Memory B cell (primary cell): ENCODE measurements around the gene PRAC2.

Source experiments
- ATAC-seq: fragments of 150-1000 bp; cut with Tn5 transposase; 2 replicates; pipeline ENCODE4 v1.10.0; 2021; ENCODE audit warnings: low read depth, mild to moderate bottlenecking, moderate library complexity
- DNase-seq, 2 donors: peaks; one replicate each; pipeline ENCODE4 v3.0.0; 2022; ENCODE audit warnings: low spot score in 2 of 2
- H3K27ac Mint-ChIP-seq: one replicate; pipeline ENCODE4 v1.8.0; 2022; ENCODE audit warnings: mild to moderate bottlenecking, moderate library complexity, mixed read lengths
- H3K27me3 Mint-ChIP-seq: one replicate; pipeline ENCODE4 v1.8.0; 2022; ENCODE audit warnings: mixed read lengths
- H3K36me3 Mint-ChIP-seq: one replicate; pipeline ENCODE4 v1.8.0; 2022; ENCODE audit warnings: mild to moderate bottlenecking, mixed read lengths
- H3K4me1 Mint-ChIP-seq: one replicate; pipeline ENCODE4 v1.8.0; 2022; ENCODE audit warnings: mixed read lengths
- H3K4me3 Mint-ChIP-seq: one replicate; pipeline ENCODE4 v1.8.0; 2022; ENCODE audit warnings: mild to moderate bottlenecking, moderate library complexity, mixed read lengths
- H3K9me3 Mint-ChIP-seq: one replicate; pipeline ENCODE4 v1.8.0; 2022; ENCODE audit warnings: mixed read lengths

The PRAC2 gene

DNA sequence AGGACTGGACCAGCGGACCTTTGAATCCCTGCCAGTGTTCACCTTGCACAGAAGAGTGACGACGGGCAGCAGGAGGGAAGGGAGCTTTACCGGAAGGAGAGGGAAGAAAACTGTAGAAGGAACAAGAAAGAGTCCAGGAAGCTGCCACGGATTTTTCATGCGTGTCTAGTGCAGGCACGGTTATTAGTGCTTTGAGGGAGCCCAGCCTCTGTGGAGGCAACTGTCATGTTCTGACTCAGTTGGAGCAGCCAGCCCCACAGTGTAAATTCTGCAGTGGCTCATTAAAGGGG, 12.0 kb downstream of the PRAC2 start:
- no peak for ATAC-seq
- H3K4me3 Mint-ChIP-seq: no peak overlapping the region
- DNase-seq: no peak
- peaks cover 3% of the 10 kb centered on the region for H3K36me3 Mint-ChIP-seq
- peaks cover 29% of the 10 kb centered on the region for H3K27me3 Mint-ChIP-seq
- no peak overlapping the region for H3K27ac Mint-ChIP-seq
- H3K9me3 Mint-ChIP-seq: no peaks in the 10 kb centered on the region
- H3K4me1 Mint-ChIP-seq: peaks cover 6% of the 10 kb centered on the region

DNA sequence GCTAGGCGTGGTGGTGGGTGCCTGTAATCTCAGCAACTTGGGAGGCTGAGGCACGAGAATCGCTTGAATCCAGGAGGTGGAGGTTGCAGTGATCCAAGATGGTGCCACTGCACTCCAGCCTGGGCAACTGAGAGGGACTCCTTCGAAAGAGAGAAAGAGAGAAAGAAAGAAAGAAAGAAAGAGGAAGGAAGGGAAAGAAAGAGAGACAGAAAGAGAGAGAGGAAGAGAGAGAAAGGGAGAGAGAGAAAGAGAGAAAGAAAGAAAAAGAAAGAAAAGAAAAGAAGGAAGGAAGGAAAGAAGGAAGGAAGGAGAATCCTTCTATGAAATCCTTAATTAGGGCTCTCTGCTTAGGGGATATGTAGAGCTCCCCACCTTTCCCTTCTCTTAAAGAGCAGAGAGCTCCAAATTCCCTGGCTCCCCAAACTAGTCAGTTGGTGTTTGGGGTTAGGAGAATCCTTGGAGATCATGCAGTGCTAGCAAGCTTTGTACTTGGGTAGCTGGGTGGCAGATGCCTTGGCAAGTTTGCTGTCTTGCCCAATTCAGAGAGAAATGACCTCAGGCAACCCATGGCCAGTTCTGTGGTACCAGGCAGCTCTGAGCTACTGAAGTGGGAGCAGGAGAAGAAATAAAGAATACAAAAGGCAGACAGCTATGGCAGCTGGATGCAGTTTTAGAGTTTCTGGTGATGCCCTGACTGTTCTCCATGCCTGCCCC, 14.5 kb downstream of the PRAC2 start:
- H3K4me1 Mint-ChIP-seq: peaks cover 6% of the 10 kb centered on the region
- DNase-seq (no peak), ATAC-seq (no peak)
- no peaks in the 10 kb centered on the region for H3K9me3 Mint-ChIP-seq
- H3K27me3 Mint-ChIP-seq: peaks cover 21% of the 10 kb centered on the region
- H3K36me3 Mint-ChIP-seq: peaks cover 3% of the 10 kb centered on the region
- no peak overlapping the region for H3K4me3 Mint-ChIP-seq
- H3K27ac Mint-ChIP-seq: no peak overlapping the region

DNA sequence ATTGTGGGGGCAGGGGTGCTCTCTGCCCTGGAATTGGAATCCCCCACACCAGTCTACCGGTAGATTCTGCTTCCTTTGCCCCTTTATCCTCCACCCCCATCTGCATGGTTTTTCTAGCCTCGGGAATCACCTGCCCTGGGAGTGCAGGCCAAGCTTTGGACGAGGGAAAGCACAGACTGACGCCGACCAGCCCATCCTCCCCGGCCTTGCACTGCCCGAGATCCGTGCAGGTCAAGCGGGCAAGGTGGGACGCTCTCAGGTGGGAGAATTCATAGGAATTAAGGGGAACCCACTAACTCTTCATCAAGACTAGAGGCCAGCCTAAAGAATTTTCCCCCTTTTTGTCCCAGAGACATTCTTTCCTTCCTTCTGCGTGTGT, 15.4 kb downstream of the PRAC2 start:
- peaks cover 22% of the 10 kb centered on the region for H3K27me3 Mint-ChIP-seq
- no peaks in the 10 kb centered on the region for H3K9me3 Mint-ChIP-seq
- no peak for DNase-seq
- peaks cover 5% of the 10 kb centered on the region for H3K4me1 Mint-ChIP-seq
- no peak overlapping the region for H3K4me3 Mint-ChIP-seq
- ATAC-seq: no peak
- H3K36me3 Mint-ChIP-seq: peaks cover 3% of the 10 kb centered on the region
- H3K27ac Mint-ChIP-seq: no peak overlapping the region

DNA sequence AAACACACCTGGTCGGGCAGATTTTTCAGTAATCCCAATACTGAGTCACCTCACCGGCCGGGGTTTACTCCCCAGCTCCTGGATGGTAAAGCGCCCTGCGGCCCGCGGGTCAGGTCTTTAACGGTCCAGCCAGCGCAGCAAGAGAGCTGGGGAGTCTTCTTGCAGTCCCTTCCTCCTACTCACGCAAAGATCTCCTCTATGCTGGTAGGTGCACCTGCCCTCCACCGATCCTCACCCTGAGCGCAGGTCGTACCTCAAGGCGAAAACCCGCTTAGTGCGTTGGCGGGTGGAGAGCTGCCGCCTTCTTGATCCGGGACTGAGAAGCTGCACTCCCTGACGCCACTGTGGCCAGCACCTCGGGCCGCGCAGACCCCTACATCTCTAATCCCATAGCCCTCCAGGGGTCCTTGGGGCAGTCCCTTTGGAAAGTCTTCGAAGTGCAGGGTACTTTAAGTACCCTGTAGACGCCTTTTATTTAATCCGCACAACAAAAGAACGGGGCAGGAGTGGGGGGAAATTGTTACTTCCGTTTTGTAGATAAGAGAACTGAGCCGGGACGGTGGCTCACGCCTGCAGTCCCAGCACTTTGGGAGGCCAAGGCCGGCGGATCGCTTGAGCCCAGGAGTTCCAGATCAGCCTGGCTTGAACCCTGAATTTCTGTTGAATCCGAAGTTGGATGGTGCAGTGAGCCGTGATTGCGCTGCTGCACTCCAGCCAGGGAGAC, 16.0 kb downstream of the PRAC2 start:
- Mint-ChIP-seq H3K4me1 (no peaks in the 10 kb centered on the region), H3K36me3 (no peaks in the 10 kb centered on the region), H3K27ac (no peak overlapping the region), H3K27me3 (peaks cover 17% of the 10 kb centered on the region), H3K9me3 (no peaks in the 10 kb centered on the region), H3K4me3 (no peak overlapping the region)
- ATAC-seq (no peak), DNase-seq (no peak)

DNA sequence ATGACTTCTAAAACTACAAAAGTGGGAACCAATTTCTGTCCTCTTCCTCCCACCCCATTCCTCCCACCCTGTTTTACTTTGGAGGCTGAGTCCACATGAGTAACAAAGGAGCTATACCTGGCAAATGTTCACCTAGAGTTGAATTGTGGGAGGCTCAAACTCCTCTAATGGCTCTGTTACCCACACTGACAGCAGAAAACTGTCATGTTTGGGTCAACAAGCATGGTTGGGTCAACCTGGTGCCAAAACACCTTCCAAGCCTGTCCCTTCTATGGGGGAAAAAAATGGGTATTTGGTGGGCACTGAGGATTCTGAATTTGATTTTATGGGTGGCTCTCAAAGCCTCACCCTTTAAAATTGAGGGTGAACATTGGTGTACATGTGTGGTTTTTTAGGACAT, 17.6 kb downstream of the PRAC2 start:
- Mint-ChIP-seq H3K27ac (no peak overlapping the region), H3K27me3 (peaks cover 25% of the 10 kb centered on the region), H3K4me1 (peaks cover under 1% of the 10 kb centered on the region), H3K9me3 (no peaks in the 10 kb centered on the region), H3K4me3 (no peak overlapping the region), H3K36me3 (no peaks in the 10 kb centered on the region)
- ATAC-seq (no peak), DNase-seq (no peak)

DNA sequence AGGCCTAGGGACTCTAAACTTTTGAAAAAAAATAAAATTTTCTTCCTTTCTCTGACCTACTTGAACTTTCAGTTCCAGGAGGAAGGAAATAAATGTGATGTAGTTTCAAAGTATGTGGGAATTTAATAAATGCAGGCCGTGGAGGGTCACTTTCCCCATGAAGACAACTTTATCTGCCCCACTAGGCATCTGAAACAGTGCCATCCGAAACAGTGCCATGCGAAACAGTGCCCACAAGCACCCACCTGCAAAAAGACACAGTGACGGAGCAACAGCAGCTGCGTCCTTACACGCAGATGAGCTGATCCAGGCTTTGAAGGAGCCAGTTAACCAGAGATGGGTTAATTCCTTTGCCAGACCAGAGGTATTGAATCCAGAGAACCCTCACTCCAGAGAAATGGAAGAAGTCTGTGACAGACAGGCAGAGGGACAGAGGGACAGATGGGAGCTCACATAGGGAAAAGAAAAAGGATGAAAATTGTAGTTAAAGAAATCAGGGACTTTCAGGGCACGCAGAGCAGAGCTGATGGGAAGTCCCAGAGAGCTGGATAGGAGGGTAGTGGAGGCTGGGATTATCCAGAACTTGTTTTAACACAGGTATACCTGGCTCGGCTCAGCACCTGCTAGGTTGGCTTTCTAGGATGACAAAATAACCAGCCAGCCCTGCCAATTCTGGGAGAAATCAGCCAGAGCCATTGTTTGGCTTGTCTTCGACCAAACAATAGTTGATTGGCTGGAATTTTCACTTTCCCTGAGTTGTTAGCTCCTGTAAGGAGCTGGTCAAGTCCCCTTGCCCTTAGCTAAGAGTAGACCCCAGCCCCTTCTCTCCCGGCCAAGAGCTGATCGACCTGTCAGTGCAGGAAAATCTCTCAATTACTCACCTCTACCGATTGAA, 22.6 kb downstream of the PRAC2 start:
- no peaks in the 10 kb centered on the region for H3K9me3 Mint-ChIP-seq
- no peak for DNase-seq
- no peak overlapping the region for H3K27ac Mint-ChIP-seq
- peaks cover 7% of the 10 kb centered on the region for H3K4me1 Mint-ChIP-seq
- ATAC-seq: no peak
- peaks cover 26% of the 10 kb centered on the region for H3K27me3 Mint-ChIP-seq
- no peaks in the 10 kb centered on the region for H3K36me3 Mint-ChIP-seq
- no peak overlapping the region for H3K4me3 Mint-ChIP-seq

DNA sequence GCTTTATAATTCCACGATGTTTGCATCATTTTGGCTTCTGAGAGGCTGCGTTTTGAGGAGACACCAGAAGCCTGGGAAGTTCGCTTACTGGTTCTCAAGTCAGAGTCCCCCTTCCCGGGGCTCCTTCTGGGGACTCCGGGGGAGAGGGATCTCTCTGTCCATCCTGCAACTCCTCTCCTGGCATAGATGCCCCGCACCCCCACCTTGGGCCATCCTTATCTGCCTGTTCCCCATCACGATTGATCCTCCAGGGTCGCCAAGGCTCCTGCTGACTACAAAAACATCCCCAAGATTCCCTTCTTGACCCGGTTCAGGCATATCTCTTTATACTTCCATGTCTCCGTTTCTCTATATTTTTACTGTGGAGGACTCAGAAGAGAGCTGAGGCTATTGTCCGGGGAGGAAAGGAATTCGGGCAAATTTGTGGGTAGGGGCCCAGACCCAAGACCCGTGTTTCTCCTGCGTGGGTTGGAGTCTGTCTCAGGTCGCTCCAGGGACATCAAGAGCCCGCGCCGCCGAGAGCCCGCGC, 24.0 kb downstream of the PRAC2 start:
- DNase-seq: no peak
- Mint-ChIP-seq H3K27me3 (peaks cover 37% of the 10 kb centered on the region), H3K27ac (no peak overlapping the region), H3K4me1 (peaks cover 7% of the 10 kb centered on the region), H3K4me3 (no peak overlapping the region), H3K36me3 (no peaks in the 10 kb centered on the region), H3K9me3 (no peaks in the 10 kb centered on the region)
- ATAC-seq: no peak

DNA sequence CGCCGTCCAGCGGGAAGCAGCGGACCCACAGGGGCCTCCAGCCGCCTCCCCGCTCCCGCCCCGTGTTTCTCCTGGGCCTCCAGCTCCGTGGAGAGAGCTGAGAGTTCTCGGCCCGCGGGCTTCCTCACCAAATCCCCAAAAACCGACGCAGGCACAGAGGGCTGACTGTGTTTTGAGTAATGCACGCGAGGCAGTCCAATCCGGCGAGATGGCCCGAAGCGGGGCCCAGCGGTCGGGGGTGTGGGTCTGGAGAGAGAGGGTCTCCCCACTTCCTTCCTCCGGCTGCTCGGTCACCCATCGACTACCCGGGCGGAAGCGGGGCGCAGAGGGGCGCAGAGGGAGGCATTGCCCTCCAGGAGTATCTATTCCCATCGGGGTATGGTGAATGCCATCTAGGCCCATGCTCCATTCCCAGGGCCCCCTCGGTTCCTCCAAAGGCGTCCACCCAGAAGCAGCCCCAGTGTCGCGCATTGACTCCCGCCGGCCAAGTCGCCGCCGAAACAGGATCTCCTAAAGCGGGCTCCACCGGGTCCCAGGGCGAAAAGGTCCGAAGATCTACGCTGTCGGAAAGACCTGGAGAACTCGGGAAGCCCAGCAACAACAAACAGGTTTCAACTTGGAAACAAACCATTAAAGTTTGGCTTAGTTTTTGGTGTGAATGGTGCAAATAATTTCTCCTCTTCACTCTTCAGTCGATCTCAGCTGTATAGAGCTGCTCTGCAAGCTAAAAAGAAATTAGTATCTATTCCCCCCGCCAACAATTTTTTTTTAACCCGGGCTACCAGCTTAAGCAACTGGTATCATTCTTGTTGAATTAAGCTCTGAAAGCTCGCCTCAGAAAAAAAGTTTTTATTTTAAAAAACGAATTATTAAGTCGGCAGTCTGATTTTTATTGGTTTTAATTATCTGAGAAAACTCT, 24.7 kb downstream of the PRAC2 start:
- Mint-ChIP-seq H3K4me3 (no peak overlapping the region), H3K9me3 (no peaks in the 10 kb centered on the region), H3K27me3 (peaks cover 38% of the 10 kb centered on the region), H3K36me3 (no peaks in the 10 kb centered on the region), H3K27ac (no peak overlapping the region), H3K4me1 (peaks cover 7% of the 10 kb centered on the region)
- DNase-seq (no peak), ATAC-seq (no peak)

DNA sequence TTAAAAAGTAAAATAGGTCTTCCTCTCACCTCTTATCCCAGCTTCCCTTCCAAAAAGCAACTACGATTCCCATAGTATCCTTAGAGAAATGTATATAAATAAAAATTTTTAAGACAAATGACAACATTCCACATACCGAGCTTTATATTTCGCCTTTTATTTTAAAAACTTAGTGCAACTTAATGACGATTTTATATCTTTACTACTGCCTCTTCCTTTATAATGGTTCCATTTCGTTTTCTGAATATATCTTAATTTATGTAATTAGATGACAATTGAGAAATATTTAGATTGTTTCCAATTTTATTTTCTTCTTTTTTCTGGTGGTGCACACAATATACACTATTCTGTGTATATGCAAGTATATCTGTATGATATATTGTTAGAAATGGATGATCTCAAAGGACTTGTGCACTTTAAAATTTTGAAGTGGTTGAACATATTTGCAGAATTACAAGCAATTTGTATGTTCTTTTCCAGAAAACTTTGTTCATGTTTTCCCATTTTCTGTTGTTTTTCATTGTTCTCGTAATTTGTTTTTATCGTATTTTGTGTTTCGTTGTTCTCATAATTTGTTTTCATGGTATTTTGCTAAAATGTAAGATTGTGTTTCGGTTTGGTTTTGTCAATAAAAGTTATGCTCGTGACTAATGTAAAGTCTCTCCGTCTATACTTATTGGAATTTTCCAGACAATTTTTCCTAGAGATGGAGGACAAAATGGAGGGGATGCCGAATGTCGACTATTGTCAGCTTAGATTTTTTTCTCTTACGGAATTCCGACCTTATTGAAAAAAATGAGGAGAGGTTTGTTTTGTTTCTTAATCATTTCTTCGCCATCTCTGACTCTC, 26.0 kb downstream of the PRAC2 start:
- ATAC-seq (no peak), DNase-seq (no peak)
- no peaks in the 10 kb centered on the region for H3K36me3 Mint-ChIP-seq
- H3K27ac Mint-ChIP-seq: no peak overlapping the region
- H3K4me1 Mint-ChIP-seq: peaks cover 13% of the 10 kb centered on the region
- H3K9me3 Mint-ChIP-seq: no peaks in the 10 kb centered on the region
- H3K27me3 Mint-ChIP-seq: peaks cover 44% of the 10 kb centered on the region
- H3K4me3 Mint-ChIP-seq: no peak overlapping the region

DNA sequence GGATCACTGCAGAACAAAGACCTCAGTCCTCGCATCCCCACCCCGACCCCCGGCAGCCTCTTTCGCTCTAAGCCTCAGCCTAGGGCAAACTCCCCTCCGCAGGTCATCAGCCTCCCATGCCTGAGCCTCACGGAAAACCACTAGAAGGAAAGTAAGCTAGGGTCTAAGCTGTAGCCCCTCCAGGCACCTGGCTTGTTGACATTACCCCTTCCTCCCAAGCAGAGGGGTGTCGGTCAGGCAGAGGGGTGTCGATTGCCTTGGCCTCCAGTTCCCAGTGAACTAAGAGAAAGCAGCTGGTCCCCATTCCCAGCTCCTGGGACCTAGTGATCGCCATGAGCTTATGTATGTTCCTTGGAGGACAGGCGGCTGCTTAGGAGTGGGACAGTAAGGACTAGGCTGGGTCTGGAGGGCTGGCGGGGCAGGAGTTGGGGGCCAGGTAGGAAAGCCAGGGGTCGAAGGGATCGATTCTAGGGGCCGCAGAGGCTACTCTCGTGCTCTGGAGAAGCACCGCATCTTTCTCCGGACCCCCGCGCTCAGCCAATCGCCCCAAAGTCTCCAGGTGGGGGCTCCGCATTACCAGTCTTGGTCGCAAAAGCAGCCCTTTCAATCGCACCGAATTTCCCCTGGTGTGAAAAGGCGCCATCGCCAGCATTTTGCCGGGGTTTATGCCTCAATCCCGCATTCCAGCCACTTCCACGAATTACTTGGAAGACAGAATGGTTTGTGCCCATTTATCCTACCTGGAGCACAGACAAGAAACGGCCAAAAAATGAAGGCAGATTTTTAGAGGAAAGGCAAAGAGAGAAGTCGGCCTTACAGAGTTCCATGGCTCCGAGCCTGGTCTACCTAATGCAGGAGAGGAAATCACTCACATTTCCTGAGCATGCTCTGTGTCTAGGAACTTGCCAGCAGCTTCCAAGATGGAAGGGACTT, 26.9 kb downstream of the PRAC2 start:
- H3K4me1 Mint-ChIP-seq: peaks cover 13% of the 10 kb centered on the region
- no peaks in the 10 kb centered on the region for H3K9me3 Mint-ChIP-seq
- DNase-seq (no peak), ATAC-seq (no peak)
- H3K27me3 Mint-ChIP-seq: peaks cover 43% of the 10 kb centered on the region
- no peak overlapping the region for H3K27ac Mint-ChIP-seq
- no peaks in the 10 kb centered on the region for H3K36me3 Mint-ChIP-seq
- H3K4me3 Mint-ChIP-seq: no peak overlapping the region

DNA sequence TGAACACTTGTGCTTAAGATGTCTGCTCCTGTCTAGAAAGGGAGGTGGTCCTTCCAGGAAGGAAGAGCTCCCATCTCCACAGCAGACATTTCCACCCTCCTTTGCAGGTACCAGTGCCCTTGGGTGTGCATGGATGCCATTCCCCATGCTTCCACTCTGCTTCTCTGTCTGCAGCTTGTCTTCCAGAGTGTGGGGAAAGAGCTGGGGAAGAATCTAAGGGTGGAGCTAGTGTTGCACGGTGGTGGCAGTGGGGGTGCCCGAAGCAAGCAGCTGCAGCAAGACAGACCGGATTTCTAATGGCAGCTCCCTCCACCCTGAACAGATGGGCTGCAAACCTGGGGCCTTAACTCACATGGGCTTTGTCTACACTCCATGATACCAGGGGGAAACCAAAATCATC, 28.2 kb downstream of the PRAC2 start:
- H3K9me3 Mint-ChIP-seq: no peaks in the 10 kb centered on the region
- H3K36me3 Mint-ChIP-seq: no peaks in the 10 kb centered on the region
- peaks cover 11% of the 10 kb centered on the region for H3K4me1 Mint-ChIP-seq
- H3K4me3 Mint-ChIP-seq: no peak overlapping the region
- no peak overlapping the region for H3K27ac Mint-ChIP-seq
- peaks cover 42% of the 10 kb centered on the region for H3K27me3 Mint-ChIP-seq
- ATAC-seq (no peak), DNase-seq (no peak)

DNA sequence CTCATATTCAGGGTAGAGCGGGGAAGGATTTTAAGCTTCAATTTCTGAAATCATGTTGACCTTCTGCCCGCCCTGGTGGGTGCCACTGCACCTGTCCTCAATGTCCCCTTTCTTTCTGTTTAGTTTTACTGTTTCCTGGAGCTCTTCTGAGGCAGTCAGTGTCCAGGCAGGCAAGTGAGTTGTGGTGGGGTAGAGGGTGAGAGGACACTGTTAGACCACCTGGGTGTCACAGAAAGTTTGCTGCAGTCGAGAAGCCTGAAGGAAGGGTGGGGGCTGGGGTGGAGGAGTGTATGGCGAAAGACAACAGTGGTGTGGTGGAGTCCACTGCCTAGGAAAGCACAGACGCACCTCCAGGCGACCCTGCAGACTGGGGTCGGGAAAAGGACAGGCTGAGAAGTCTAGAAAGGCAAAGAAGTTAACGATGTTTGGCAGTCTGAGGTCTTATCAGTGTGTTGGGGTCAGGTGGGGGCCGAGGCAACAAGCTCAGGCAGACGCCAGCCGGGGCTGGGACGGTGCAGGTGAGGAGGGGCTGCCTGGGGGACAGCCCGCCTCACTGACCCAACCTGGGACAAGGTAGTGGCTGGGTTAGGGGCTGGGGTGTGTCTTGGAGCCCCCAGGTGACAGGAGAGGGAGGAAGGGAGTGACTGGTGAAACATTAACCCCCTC, 28.9 kb downstream of the PRAC2 start:
- ATAC-seq (no peak), DNase-seq (no peak)
- Mint-ChIP-seq H3K36me3 (no peaks in the 10 kb centered on the region), H3K4me1 (peaks cover 10% of the 10 kb centered on the region), H3K27ac (no peak overlapping the region), H3K27me3 (peaks cover 44% of the 10 kb centered on the region), H3K9me3 (no peaks in the 10 kb centered on the region), H3K4me3 (no peak overlapping the region)
